GM21576 (cell line): ENCODE measurements around the gene FTO.
"Not testable (repeated sequence)": the region's sequence is repeated elsewhere in the genome, so short reads cannot be mapped to it uniquely, and the experiment has no call there.

Experiments
- ATAC-seq: cut with Tn5 transposase; IDR thresholded peaks from one replicate; pipeline ENCODE4 v1.9.1; 2021; ENCODE audit warnings: mild to moderate bottlenecking, moderate library complexity; ENCODE audit not compliant: unreplicated experiment

The FTO gene

GRCh38 chr16:53855056-53855455 is 151.1 kb downstream of the FTO start:
- no peak for ATAC-seq

GRCh38 chr16:53855511-53855910 is 151.6 kb downstream of the FTO start:
- ATAC-seq = no peak

GRCh38 chr16:53859995-53860540 is 156.1 kb downstream of the FTO start:
- ATAC-seq = no peak

- ATAC-seq = no peak
These were observed 159.9 kb downstream of the FTO start for GRCh38 chr16:53863861-53864260.

- ATAC-seq = no peak
These were observed 161.0 kb downstream of the FTO start for GRCh38 chr16:53864819-53865493.

GRCh38 chr16:53865494-53865863 is 161.5 kb downstream of the FTO start:
- no peak for ATAC-seq

- no peak for ATAC-seq
These were observed 162.6 kb downstream of the FTO start for GRCh38 chr16:53866520-53866919.

GRCh38 chr16:53870831-53871230 is 166.9 kb downstream of the FTO start:
- no peak for ATAC-seq

GRCh38 chr16:53872248-53873221 is 168.6 kb downstream of the FTO start:
- no peak for ATAC-seq

- no peak for ATAC-seq
These were observed 172.9 kb downstream of the FTO start for GRCh38 chr16:53876811-53877210.

- no peak for ATAC-seq
These were observed 174.3 kb downstream of the FTO start for GRCh38 chr16:53878216-53878615.

GRCh38 chr16:53881371-53881770 is 177.4 kb downstream of the FTO start:
- ATAC-seq = no peak

GRCh38 chr16:53882310-53882709 is 178.4 kb downstream of the FTO start:
- no peak for ATAC-seq

- no peak for ATAC-seq
These were observed 180.8 kb downstream of the FTO start for GRCh38 chr16:53884748-53885147.

- ATAC-seq = no peak
These were observed 182.8 kb downstream of the FTO start for GRCh38 chr16:53886482-53887378.

- ATAC-seq = no peak
These were observed 184.3 kb downstream of the FTO start for GRCh38 chr16:53888222-53888621.

GRCh38 chr16:53890877-53891276 is 186.9 kb downstream of the FTO start:
- not testable (repeated sequence) for ATAC-seq

- no peak for ATAC-seq
These were observed 187.6 kb downstream of the FTO start for GRCh38 chr16:53891409-53892139.

GRCh38 chr16:53892155-53892554 is 188.2 kb downstream of the FTO start:
- no peak for ATAC-seq
